PC-9 (cell line): ENCODE results near the gene OSBPL3. TPM values are rescaled to one million over a fixed set of nuclear protein-coding genes. Genes with fewer than 3 reads are reported as not detected.

Experiments used
- BruUV-seq: library from RNA; stranded (reverse); fragments of 400-500 nt; replicated peaks from 2 replicates; lab custom pipeline; 2021; lab: Mats Ljungman, UMichigan
- CTCF ChIA-PET: fragments of 300-600 bp; sonication (Branson Sonifier 250); formaldehyde crosslinking; loops from one replicate; lab custom pipeline; 2022; ENCODE audit warnings: antibody characterized with exemption; lab: Charles Lee
- POLR2A ChIA-PET: fragments of 300-600 bp; sonication (Branson Sonifier 250); formaldehyde crosslinking; loops from one replicate; lab custom pipeline; 2022; ENCODE audit warnings: antibody characterized with exemption; ENCODE audit not compliant: unreplicated experiment; lab: Charles Lee
- DNase-seq, 2 experiments: peaks; one replicate each; pipeline versions ENCODE4 v3.0.0 to v3.0.0-alpha.2; 2015 to 2022; ENCODE audit warnings: mixed read lengths in 1 of 2
- H2AFZ ChIP-seq: fragments of 200-600 bp; sonication (generic); 2 replicates; pipeline ENCODE4 v1.8.1; 2017; ENCODE audit warnings: antibody characterized with exemption
- H3F3A ChIP-seq: fragments of 200-600 bp; sonication (generic); 2 replicates; pipeline ENCODE4 v1.8.1; 2017; ENCODE audit warnings: antibody characterized with exemption, mild to moderate bottlenecking, low read depth; ENCODE audit not compliant: insufficient read depth
- H3K27ac ChIP-seq: fragments of 200-600 bp; sonication (generic); 2 replicates; pipeline ENCODE4 v1.6.1; 2016; ENCODE audit warnings: mixed run types
- H3K27me3 ChIP-seq: fragments of 200-600 bp; sonication (generic); 2 replicates; pipeline ENCODE4 v1.6.1; 2016; ENCODE audit warnings: low read depth, mixed run types; ENCODE audit not compliant: insufficient read depth
- H3K36me3 ChIP-seq: fragments of 200-600 bp; sonication (generic); 2 replicates; pipeline ENCODE4 v1.6.1; 2016; ENCODE audit warnings: low read depth, mixed run types
- H3K4me1 ChIP-seq: fragments of 200-600 bp; sonication (generic); replicated peaks from 2 replicates; pipeline ENCODE4 v1.6.1; 2016; ENCODE audit warnings: mixed run types; ENCODE audit not compliant: insufficient read depth
- H3K4me2 ChIP-seq: fragments of 200-600 bp; sonication (generic); 2 replicates; pipeline ENCODE4 v1.6.1; 2017; ENCODE audit warnings: mixed run types
- H3K4me3 ChIP-seq: fragments of 200-600 bp; sonication (generic); 2 replicates; pipeline ENCODE4 v1.6.1; 2016; ENCODE audit warnings: mixed run types
- H3K79me2 ChIP-seq: fragments of 200-600 bp; sonication (generic); 2 replicates; pipeline ENCODE4 v1.6.1; 2017; ENCODE audit warnings: low read depth, mixed run types
- H3K9me2 ChIP-seq: fragments of 200-600 bp; sonication (generic); 2 replicates; pipeline ENCODE4 v1.8.1; 2017; ENCODE audit warnings: mild to moderate bottlenecking; ENCODE audit not compliant: insufficient read depth
- H3K9me3 ChIP-seq: fragments of 200-600 bp; sonication (generic); 2 replicates; pipeline ENCODE4 v1.8.1; 2016; ENCODE audit warnings: low read depth; ENCODE audit not compliant: insufficient read depth
- H4K20me1 ChIP-seq: fragments of 200-600 bp; sonication (generic); 2 replicates; pipeline ENCODE4 v1.8.1; 2017; ENCODE audit not compliant: insufficient read depth
- EZH2 ChIP-seq: fragments of 200-600 bp; sonication (generic); IDR thresholded peaks from 2 replicates; pipeline ENCODE4 v1.8.0; 2017; ENCODE audit warnings: antibody characterized with exemption, low read depth
- intact Hi-C: fragments of 100-400 bp; cut with micrococcal nuclease; formaldehyde crosslinking; loops from one replicate; pipeline ENCODE4 v1.10.0; 2022; ENCODE audit not compliant: unreplicated experiment
- total RNA-seq: library from RNA; stranded (reverse); gene quantifications from 2 replicates; pipeline ENCODE4 v1.2.3, GENCODE V29; 2021
- TF ChIP-seq, protein P1 (sequence below): fragments of 200-600 bp; sonication (generic); conservative IDR thresholded peaks from 2 replicates; pipeline ENCODE4 v1.6.1; 2017; ENCODE audit warnings: mixed run types, antibody characterized with exemption, mild to moderate bottlenecking, moderate library complexity

Gene OSBPL3
- total RNA-seq, 1 experiment from 2014 or later: 87.6 TPM

DNA sequence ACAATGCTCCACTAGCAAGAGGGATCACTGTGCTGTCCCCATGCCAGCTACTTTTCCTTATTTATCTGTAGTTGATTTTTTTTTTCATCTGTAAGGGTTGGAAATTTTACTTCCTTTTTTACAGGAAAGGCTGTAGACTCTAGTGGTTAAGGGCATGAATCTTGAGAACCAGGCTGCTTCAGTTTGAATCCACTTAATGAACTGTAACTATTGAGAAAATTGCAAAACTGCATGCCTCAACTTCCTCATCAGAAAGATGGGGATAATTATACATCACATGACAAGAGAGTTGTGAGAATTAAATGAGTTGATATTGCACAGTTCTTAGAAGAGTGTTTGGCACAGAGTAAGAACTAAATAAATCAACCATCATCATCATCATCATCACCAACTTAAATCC is 116.4 kb downstream of the OSBPL3 start:
- no peaks in the 10 kb centered on the region for H3K27me3 ChIP-seq
- peaks cover 20% of the 10 kb centered on the region; the same call in 1 of the 2 replicates for H3K36me3 ChIP-seq
- H3K27ac ChIP-seq: no peak overlapping the region
- CTCF ChIA-PET: no interaction called here
- H3K79me2 ChIP-seq: no peaks in the 10 kb centered on the region
- peaks cover 7% of the 10 kb centered on the region; the same call in 1 of the 2 replicates for H3K9me2 ChIP-seq
- TF ChIP-seq, protein P1, sequence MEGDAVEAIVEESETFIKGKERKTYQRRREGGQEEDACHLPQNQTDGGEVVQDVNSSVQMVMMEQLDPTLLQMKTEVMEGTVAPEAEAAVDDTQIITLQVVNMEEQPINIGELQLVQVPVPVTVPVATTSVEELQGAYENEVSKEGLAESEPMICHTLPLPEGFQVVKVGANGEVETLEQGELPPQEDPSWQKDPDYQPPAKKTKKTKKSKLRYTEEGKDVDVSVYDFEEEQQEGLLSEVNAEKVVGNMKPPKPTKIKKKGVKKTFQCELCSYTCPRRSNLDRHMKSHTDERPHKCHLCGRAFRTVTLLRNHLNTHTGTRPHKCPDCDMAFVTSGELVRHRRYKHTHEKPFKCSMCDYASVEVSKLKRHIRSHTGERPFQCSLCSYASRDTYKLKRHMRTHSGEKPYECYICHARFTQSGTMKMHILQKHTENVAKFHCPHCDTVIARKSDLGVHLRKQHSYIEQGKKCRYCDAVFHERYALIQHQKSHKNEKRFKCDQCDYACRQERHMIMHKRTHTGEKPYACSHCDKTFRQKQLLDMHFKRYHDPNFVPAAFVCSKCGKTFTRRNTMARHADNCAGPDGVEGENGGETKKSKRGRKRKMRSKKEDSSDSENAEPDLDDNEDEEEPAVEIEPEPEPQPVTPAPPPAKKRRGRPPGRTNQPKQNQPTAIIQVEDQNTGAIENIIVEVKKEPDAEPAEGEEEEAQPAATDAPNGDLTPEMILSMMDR: no peak
- TF ChIP-seq EZH2: no peak
- H3K9me3 ChIP-seq: no peaks in the 10 kb centered on the region
- no peak for DNase-seq
- no peak overlapping the region for H3K4me3 ChIP-seq
- BruUV-seq: no TSS peak
- H4K20me1 ChIP-seq: no peaks in the 10 kb centered on the region
- no peak overlapping the region for H2AFZ ChIP-seq
- no peaks in the 10 kb centered on the region for H3K4me1 ChIP-seq
- intact Hi-C loops: no loop called here
- H3K4me2 ChIP-seq: no peak overlapping the region
- POLR2A ChIA-PET: no interaction called here
- no peaks in the 10 kb centered on the region; the same call in none of the 2 replicates for H3F3A ChIP-seq

GRCh38 chr7:24862461-24862860 is 117.5 kb downstream of the OSBPL3 start:
- peaks cover 20% of the 10 kb centered on the region; the same call in 1 of the 2 replicates for H3K36me3 ChIP-seq

DNA sequence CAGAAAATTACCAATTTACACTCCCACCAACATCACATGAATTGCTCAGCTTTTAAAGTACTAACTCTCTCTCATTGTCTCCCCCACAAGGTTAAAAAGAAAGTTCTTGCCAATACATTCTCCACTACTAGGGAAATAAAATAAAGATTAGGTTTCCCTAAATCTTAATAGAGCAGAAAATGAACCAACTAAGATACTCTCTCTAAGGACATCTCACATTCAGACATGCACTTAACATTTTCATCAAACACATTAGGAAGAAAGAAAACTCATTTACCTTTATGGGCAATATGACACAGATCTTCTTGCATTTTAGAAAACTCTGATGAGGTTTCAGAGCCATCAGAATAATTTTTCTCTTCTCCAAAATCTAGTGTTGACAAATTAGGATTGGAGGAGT is 118.6 kb downstream of the OSBPL3 start:
- Histone ChIP-seq H2AFZ (no peak overlapping the region), H3K79me2 (no peaks in the 10 kb centered on the region), H3K4me1 (no peaks in the 10 kb centered on the region), H3K36me3 (peaks cover 20% of the 10 kb centered on the region; the same call in 1 of the 2 replicates), H3K27ac (no peak overlapping the region), H3K27me3 (no peaks in the 10 kb centered on the region), H3K9me3 (no peaks in the 10 kb centered on the region), H4K20me1 (no peaks in the 10 kb centered on the region), H3K9me2 (peaks cover 7% of the 10 kb centered on the region; the same call in 1 of the 2 replicates), H3F3A (no peaks in the 10 kb centered on the region; the same call in none of the 2 replicates), H3K4me2 (no peak overlapping the region), H3K4me3 (no peak overlapping the region)
- intact Hi-C loops: no loop called here
- no peak for TF ChIP-seq EZH2
- TF ChIP-seq, protein P1: no peak
- POLR2A ChIA-PET: no interaction called here
- CTCF ChIA-PET: no interaction called here
- no TSS peak for BruUV-seq
- DNase-seq: no peak

More at GRCh38 chr7:24862461-24862860, 117.5 kb downstream of the OSBPL3 start:
- Histone ChIP-seq H3F3A (no peaks in the 10 kb centered on the region; the same call in none of the 2 replicates), H3K79me2 (no peaks in the 10 kb centered on the region), H3K4me3 (no peak overlapping the region), H4K20me1 (no peaks in the 10 kb centered on the region), H3K27me3 (no peaks in the 10 kb centered on the region), H3K4me1 (no peaks in the 10 kb centered on the region), H3K4me2 (no peak overlapping the region), H3K9me2 (peaks cover 7% of the 10 kb centered on the region; the same call in 1 of the 2 replicates), H3K9me3 (no peaks in the 10 kb centered on the region), H2AFZ (no peak overlapping the region), H3K27ac (no peak overlapping the region)
- intact Hi-C loops: no loop called here
- no TSS peak for BruUV-seq
- ChIA-PET POLR2A (interaction anchor here (0.5 to 0.7 kb wide), 2 partner anchors 11 to 119 kb away, joined by 3 read pairs; no protein-coding TSS in a partner anchor), CTCF (no interaction called here)
- no peak for DNase-seq
- TF ChIP-seq, protein P1: no peak
- no peak for TF ChIP-seq EZH2
